DMS114 treated with DMSO at 0.1 percent for 48 hours (cell line): ENCODE results near the gene CCDC158.
"Not testable (repeated sequence)": the region's sequence is repeated elsewhere in the genome, so short reads cannot be mapped to it uniquely, and the experiment has no call there.

Experiments
- DNase-seq: peaks from one replicate; lab custom pipeline; 2025; ENCODE audit not compliant: unreplicated experiment; lab: John Stamatoyannopoulos, UW

Gene CCDC158

DNA sequence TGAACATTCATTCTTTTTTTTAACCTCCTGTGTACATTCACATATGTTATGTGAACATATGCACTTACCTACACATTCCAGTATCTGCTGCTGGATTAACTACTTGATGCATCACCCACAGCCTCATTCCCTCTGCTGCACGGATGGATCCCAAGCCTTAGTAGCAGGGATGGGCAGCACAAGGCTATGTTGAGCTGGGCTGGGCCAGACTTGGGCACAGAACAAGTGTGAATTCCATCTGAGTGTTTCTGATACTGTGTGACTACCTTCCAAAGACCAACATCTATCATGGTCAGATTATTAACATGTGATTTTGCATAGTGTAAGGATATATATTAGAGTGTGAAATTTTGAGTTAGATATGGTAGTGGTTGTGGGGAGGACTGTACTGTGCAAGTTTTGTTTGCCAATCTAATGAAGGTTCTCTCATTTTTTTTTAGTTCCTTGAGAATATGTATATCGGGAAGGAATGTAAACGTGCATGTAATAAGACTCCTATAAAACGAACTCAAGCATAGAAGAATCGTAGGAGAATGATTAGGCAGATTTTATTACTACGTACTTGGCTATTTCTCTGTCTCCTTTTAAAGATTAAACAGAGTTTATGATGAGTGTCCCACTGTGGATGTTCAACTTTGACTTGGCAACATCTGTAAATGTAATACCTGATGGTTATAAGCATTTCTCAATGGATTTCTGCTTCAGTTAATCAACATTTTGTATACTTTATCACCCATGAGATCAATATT, 137.8 kb downstream of the CCDC158 start:
- no peak for DNase-seq

DNA sequence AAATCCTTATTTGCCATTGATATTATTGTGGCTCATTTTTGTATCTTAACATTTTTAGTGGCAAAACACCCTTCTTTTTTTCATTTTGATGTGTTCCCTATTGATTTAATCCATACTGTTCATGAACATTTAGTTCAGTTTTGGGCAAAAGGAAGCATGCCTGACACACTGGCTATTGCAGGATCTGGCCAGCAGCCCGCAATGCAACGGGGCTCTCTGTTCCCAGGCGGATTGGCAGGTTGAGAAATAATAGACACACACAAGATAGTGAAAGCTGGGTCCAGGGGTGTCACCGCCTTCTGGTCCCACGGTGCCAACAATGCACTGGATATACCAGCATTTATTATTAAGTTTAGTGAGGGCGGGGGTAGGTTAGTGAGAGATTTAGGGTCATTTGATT, 139.3 kb downstream of the CCDC158 start:
- not testable (repeated sequence) for DNase-seq

DNA sequence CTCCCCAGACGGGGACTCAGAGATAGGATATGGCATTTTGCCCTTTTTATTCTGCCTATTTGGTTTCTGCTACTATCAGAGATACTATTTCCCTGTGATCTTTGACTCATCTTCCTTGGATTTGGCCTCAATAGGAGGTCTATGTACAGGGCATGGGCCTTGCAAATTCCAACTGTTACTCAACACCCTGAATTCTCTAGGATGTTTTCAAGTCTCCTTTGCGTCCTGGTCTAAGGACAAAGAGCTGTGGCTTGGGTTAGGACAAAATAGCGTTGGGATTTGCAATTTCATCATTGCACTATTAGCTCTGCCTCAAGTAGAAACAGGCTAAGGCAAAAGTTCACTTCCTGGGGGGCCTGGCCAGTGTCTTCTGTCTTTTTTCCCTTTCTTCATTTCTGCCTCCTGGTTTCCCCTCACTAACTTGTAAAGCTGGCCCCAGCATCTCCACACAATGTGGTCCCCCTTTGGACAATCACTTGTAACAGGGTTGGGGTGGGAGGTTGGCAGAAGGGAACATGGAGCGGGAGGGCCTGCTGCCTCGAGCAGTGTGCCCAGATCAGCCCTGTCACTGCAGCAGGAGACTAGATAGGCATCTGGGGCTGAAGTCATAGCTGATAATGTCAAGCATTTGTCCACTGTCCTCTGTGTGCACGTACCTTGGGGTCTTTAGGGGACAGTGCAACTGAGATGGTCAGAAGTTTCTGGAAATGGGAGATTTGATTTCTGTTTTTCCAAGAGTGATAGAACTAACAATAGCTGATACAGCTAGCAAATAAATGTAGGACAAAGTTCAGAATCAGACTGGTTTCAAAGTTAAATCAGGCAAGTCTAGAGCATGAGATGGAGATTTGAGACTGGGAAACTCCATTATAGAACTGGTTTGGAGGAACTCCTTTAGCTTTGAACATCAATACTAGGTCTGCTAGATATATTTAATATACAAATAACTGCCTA, 140.2 kb downstream of the CCDC158 start:
- DNase-seq: no peak

DNA sequence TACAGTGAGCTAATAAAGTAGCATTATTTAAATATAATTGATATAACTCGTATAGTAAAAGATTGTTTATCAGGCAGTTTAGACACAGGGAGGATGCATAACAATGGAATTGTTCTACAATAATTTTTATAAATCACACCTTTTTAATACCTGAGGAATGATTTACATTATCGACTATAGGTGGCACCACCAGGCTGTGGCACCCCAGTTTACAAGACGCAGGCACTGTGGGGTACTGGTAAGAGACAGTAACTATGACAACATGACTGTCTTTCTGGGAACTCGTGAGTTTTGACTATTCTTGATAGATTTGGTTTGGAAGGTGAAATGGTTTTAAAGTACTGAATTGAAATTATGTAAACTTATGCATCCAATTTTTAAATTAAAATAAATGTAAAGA, 141.5 kb downstream of the CCDC158 start:
- DNase-seq: no peak

DNA sequence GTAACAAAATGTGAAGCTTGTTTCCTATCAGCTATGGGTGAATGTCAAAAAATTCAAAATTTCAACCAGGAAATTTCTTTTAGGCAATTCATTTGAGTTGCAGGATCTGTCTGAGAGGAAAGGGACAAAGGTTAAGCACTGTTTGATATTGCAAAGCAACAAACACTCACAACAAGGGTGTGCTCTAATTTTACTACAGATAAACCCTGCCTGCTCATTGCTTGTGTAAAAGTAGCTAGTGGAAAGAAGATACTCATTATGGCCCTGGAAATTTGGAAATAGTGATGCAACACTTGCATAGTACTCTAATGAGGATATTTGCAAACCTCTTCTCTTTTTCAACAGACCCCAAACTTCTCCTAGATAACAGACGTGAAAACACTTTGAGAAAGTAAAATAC, 142.4 kb downstream of the CCDC158 start:
- no peak for DNase-seq

DNA sequence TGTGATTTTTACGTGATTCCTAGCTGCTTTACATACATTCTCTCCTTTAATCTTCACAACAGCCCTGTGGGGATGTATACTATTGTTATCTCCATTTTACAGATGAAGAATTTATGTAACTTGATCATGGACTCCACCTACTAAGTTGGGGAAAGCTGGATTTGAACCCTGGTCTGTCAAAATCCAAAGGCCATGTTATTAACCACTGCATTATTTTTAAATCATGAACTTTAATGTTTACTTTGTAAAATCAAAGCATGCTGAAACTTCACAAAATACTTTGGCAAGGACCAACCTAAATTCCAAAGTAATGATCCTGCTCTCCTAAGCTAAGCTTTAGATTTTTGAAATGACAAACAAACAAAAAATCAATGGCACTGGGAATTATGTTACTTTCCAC, 143.3 kb downstream of the CCDC158 start:
- DNase-seq: no peak

GRCh38 chr4:76276813-76277212, 144.1 kb downstream of the CCDC158 start:
- DNase-seq: no peak

GRCh38 chr4:76275486-76276124, 145.3 kb downstream of the CCDC158 start:
- DNase-seq: no peak

GRCh38 chr4:76272999-76273398, 147.9 kb downstream of the CCDC158 start:
- DNase-seq: no peak

DNA sequence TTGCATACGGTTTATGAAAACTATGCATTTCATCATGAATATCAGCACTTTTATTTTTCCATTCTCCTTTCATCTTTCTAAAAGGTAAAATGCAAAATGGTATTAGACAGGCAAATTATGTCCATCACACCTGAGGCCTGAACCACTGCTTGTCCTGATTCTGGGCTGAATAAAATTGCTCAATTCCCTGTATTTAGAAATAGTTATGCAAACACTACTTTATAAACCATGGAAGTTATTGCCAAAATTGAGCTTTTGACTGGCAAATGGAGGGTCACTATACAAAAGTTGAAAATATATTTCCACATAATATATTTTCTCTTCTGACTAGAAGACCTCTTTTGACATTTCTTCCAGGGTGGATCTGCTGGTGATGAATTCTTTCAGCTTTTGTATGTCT, 148.4 kb downstream of the CCDC158 start:
- no peak for DNase-seq

DNA sequence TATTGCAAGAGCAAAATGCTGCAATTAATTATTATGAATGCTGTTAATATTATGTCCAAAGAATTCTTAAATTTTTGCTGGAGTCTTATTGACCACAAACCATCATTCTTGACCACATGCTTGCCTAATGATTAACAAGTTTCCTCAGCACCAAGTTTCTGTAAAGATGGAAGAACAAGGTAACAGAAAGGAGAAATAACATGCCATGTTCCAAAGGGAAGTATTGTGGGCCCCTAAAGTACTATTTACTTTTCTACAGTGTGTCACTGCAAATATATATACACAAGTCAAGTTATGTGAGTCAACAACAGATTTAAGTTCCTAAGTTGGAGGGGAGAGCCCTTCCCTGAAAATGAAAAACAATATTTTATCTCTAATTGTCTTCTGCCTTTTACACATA, 148.9 kb downstream of the CCDC158 start:
- DNase-seq: no peak

DNA sequence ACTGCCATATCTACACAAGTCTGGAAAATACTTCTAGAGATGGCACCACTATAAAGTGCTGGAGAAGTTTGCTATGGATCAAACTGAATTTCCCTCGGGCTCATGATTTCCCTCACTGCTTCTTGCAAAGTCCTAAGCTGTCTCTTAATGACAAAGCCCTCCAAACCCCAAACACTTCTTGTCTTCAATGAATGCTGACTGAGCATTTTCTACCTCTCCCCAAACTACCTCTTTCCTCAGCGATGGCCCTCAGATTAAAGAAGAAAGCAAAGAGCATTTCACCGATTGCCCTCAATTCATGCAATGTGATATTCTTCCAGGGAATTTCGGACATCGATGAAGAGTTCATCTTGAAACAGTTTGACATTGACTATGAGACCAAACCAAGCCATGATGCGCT, 149.7 kb downstream of the CCDC158 start:
- DNase-seq: no peak

DNA sequence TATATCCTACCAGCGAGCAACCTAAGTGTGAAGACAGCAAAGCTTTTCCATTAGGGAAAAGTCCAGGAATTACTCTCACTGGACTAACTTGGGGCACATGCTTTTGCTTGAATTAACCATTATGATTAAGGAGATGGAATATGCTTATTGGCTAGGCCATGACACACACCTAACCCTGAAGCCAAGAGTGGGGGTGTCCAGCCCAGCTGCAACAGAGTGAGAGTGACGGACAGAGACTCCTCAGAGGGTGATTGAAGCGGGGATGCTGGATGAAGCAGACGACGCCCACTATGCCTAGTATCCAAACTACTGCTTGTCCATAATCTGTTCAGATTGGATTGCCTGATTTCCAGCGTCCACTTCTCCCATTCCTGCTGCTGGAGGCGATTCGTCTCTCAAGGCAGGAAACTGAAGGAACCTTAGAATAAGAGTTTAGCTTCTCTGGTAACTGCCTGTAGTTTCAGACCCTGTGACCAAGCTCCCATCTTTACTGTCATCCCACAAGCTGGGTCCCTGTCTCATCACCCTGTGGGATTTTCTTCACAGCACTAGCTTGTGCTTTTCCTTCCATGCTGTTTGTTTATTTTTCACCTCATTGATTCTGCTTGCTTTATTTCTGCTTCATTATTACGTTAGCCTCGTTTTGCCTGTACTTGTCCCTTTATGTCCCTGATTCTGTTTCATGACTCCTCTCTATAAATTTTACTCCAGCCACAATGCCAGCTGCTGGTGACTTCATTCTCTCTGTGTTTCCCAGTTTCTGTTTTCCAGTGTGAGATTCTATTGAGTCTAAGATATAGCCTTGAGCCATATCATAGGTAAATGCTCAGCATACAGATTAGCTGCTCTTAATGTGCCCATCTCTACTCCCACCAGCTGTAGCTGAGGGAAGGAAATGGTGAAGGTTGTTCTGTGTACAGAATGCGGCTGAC, 150.4 kb downstream of the CCDC158 start:
- DNase-seq: no peak

- no peak for DNase-seq
Observed at GRCh38 chr4:76267811-76268210, 153.1 kb downstream of the CCDC158 start.

- DNase-seq: no peak
Observed at GRCh38 chr4:76266627-76267026, 154.3 kb downstream of the CCDC158 start.

DNA sequence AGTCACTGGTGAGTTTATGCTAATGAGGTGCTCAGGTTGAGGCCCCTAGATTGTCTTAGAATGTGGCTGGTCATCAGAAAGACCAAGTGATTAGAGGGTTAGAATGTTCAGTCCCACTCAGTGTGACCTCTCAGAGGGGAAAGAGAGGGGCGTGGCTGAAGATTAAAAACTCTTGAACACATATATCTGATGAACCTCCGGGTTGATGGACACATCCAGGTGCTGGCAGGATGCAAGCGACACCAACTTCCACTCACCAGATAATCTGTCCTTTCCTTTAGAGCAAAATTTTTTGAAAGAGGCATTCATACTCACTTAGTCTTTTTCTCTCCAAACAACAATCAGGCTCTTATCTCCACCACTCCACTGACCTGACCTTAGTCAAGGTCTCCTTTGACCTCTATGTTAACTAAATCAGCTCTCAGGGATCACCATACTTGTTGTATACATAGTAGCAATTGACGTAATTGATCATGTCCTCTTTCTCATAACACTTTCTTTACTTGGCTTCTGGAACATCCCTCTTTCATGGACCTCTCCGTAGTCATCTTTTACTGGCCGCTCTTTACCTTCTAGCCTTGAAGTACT, 155.2 kb downstream of the CCDC158 start:
- DNase-seq: no peak
